NCI-H1092 (cell line): ENCODE results near the gene GNAT1.

Experiments
- DNase-seq: peaks from one replicate; lab custom pipeline; 2025; lab: John Stamatoyannopoulos, UW

Gene GNAT1

DNA sequence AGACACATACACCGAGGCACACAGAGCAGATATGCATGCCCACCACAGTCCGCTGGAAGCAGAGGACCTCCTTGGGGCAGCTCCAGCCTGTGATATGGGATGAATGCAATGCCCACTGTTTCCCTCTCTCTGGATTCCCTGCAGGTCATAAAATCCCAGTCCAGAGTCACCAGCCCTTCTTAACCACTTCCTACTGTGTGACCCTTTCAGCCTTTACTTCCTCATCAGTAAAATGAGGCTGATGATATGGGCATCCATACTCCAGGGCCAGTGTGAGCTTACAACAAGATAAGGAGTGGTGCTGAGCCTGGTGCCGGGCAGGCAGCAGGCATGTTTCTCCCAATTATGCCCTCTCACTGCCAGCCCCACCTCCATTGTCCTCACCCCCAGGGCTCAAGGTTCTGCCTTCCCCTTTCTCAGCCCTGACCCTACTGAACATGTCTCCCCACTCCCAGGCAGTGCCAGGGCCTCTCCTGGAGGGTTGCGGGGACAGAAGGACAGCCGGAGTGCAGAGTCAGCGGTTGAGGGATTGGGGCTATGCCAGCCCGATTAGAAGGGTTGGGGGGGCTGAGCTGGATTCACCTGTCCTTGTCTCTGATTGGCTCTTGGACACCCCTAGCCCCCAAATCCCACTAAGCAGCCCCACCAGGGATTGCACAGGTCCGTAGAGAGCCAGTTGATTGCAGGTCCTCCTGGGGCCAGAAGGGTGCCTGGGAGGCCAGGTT is at the start of gene GNAT1:
Gene GNAT1 (plus strand): TSS at position 675 of the 725 bp plus-strand sequence. CDS start 116 bp downstream, outside the sequence.
- DNase-seq: no peak

DNA sequence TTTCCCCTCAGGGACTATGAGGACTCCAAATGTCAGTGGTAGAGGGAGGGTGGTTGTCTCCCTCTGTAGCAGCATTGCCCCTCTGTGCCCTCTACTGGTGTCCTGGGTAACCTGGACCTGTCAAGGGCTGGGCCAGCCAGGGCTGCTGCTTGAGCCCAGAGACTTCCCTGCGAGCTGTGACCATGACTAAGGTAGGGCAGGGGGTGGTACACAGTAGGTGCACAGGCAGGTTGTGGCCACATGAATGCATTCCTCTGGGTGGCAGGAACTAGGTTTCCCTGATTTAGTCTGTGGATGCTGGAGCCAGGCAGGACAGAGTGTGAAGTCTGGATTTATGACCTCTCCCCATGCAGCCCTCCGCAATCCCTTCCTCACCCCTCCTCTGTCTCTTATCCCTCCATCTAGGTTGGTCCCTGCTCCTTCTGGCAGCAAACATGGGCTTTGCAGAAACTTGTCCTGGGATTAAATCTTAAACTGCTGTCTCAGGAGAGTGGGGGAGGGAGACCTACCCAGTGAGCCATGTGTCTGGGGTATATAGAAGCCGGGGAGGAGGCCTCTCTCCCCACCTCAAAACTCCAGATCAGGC is 45.0 kb upstream of the GNAT1 start:
- no peak for DNase-seq

DNA sequence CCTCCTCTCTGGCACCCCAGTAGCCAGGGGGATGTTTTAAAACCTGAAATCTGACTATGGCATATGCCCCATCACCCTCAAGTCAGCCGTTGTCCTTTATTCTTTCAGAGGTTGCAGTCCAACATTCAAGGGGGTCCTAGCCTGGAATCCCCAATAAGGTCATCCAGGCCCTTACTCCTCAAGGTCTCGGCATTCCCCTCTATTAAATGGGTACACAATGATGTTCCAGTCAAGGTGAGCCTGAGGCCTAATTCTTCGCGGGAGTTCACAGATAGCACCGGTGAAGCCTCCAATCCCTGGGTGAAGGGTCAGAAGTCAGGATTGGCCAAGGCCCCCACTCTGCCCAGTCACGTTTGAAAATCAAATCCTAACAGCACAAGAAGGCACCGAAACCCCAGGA is 44.4 kb upstream of the GNAT1 start:
- no peak for DNase-seq

DNA sequence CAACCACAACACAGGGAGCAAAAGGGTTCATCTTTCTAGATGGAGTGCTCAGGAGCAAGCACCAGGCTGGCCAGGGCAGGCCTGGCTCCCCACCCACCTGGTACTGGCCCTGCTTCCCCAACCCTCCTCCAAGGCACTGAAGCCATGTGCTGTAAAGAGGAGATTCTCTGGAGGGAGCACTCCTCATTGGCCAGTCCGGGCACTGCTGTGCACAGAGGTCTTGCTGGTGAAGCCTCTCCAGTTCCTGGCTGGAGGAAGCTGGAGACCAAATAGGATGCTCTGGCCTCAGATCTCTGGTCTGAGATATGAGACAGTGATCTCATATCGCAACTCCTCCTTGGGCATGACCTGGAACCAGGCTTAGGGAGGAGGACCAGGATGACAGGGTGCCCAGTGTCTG is 44.0 kb upstream of the GNAT1 start:
- no peak for DNase-seq

DNA sequence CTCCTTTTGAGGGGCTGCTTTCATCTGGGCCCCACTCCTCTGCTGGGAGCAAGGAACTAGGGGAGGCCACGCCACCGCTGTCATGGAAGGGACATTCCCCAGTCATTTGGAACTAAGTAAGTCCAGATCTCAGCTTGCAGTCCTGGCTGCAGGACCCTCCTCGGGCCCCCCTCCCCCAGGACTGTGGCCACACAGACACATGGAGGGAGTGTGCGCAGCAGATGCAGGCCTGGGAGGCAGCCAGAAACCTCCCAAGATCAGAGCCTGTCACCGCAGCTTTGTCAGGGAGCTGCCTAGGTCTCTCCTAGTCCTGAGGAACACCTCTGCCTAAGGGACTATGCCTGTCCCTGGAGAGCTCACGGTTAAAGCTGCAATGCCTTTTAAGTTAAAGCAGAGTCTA is 43.5 kb upstream of the GNAT1 start:
- no peak for DNase-seq

DNA sequence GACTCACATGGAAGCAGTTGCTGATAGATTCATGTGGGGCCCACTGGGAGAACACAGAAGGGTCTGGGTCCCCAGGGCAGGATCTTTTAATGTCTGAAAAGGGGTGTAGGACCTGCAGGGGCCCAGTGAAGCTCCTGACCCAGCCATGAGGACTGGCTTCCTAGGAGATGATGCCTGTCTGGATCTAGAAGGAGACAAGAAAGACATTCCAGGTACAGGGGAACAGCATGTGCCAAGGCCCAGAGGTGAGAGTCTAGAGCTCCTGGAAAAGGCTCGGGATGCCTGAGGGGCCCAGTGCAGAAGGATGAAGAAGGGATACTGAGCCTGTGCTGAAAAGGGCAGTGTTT is 41.0 kb upstream of the GNAT1 start:
- DNase-seq: no peak

DNA sequence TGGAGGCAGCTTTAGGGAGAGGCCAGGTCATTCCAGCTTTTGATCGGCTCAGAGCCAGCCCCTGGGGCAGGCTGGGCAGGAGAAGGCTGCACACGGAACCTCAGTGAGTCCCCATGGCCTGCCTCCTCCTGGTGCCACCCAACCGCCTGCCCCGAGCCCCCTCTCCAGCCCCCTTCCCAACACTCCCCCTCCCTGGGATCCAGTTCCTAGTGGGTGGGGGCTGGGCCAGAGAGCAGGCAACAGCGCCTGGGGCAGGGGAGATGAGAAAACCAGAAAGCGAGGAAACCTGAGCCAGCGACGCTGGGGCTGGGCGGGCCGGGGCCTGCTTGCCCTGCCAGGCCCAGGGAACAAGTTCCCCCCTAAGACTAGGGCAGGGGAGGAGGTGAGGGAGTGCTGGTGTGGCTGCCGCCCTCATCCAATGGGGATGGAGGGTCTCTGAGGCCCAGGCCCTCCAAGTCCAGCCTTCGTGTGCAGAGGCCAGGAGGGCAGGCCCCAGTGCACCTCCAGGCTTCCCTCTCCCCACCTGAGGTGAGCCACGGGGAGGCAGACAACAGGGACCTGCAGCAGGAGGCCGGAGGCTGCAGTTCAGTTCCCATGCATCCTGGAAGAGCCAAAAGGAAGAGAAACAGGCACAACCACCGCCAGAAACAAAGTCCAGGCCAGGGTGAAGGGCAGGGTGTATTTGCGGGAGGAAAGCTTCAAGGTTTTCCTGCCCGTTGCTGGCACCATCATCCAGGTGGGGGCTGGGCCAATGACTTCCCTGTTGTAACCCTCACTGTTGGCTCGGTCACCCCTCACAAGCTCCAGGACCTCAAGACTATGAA is 40.3 kb upstream of the GNAT1 start:
- DNase-seq: no peak

DNA sequence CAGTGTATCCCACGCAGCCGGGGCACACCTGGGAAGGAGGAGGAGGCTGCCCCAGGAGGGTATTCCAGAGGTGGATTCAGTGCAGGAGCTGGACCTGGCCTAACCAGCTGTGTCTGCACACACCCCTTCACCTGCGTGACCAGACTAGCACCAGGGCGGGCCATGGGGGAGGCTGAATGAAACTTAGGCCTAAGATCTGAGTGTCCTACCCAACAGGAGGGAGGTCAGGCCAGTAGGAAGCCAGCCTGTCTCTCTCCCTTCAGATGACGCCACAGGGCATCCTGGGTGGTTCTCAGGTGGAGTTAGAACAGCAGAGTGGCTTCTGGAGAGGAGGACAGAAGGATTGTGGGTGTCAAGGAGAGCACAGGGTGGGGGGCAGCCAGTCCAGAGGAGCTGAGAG is 39.7 kb upstream of the GNAT1 start:
- DNase-seq: no peak

DNA sequence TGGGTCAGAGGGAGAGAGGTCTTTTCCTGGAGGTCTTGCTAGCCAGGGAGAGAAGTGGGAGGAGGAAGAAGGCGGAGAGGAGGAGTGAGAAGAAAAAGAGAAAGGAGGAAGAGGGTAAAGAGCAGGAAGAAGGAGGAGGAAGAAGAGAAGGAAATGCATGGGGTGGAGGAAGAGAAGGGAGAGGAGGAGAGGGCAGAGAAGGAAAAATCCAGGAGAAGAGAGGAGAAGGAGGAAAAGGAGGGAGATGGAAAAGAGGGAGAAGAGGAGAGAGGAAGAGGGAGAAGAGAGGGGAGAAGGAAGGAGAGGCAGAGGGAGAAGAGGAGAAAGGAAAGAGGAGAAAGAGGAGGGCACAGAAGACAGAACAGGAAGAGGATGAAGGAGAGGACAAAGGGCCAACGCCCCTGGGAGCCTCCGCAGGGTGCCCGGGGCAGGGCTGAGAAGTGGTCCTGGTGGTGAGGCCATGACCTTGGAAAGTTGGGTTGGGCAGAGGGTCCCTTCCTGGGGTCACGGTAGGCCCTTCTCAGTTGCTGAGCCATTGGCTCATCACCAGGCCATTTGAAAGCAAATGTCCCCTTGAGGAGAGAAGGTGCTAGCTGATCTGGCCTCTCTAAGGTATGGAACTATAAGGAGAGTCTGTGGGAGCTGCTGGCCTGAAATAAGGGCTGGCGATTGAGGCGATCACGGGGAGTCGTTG is 37.5 kb upstream of the GNAT1 start:
- no peak for DNase-seq

DNA sequence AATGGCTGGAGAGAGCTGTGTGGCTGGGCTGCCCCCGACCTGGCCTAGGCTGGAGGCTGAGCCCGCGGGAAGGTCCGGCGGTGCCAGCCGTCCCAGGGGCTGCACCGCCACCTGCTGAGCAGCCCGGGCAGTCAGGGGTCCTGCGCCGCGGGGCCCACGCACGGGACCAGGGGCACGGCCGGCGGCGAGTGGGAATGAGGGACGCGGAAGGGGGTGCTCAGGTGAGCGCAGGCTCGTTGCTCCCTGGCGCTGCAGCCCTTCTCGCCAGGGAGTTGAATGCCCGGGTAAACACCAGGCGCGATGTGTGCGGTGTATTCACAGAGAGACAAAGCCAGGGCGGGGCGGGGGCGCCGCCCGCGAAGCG is 37.0 kb upstream of the GNAT1 start:
- no peak for DNase-seq

DNA sequence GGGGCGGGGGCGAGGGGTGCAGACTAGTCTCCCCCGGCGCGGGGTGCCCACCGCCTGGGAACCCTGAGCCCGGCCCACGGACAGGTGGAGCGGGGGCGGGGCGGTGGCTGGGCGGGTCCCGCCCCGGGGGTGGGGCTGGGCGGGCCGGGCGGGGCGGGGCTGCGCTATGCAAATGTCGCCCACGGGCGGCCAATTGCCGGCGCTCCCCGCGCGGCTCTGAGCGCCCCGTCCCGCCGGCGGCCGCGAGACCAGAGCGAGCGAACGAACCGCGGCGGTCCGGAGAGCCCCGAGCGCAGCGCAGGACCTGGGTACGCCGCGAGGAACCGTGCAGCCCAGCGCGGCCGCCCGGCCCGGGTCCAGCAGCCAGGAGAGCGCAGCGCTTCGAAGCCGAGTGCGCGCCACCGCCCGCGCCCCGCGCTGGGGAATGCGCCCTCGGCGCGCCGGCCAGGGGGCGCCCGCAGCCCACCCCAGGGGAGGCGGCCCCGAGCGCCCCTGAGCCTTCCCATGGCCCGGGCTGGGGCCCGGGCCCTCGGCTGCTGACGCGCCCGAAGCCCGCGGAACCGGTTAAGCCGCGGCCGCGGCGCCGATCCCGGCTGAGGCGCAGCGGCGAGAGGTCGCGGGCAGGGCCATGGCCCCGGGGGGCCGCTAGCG is 36.4 kb upstream of the GNAT1 start, which contains the start of gene SEMA3F:
Gene SEMA3F (plus strand): TSS at position 485 of the 651 bp plus-strand sequence. CDS start 4,299 bp downstream, outside the sequence.
- DNase-seq: peak; percentile 11

DNA sequence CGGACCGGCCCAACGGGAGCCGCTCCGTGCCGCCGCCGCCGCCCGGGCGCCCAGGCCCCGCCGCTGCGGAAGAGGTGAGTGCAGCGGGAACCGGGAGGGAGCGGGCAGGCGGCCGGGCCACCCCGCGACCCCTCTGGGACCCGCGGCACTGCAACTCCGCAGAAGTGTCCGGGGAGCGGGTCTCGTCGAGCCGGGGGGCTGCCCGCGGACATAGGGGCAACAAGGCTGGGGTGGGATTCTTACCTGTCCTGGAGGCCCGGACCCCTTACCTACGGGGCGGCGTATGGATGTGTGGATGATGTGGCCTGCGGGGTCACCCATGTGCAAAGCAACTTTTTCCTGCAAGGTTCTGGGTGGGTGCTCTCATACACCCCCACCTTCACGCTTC is 35.9 kb upstream of the GNAT1 start:
- no peak for DNase-seq

DNA sequence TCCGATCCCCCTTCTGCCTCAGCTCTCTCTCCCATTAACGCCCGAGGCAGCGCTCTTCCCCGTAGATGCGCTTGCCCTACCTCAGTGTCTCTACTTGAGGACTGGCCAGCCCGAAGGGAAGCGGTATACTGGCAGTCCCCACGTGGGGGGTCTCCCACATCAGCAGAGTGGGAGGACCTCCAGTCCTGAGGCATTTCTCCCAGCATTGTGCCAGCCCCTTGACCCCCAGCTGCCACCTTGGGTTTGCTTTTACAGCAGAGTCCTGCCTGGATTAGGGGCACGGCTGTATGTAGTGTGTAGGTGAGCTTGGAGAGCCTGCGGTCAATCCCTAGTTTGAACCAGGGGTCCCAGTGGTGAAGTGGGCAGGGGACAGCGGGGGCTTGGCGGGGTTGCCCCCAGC is 35.5 kb upstream of the GNAT1 start:
- DNase-seq: no peak

DNA sequence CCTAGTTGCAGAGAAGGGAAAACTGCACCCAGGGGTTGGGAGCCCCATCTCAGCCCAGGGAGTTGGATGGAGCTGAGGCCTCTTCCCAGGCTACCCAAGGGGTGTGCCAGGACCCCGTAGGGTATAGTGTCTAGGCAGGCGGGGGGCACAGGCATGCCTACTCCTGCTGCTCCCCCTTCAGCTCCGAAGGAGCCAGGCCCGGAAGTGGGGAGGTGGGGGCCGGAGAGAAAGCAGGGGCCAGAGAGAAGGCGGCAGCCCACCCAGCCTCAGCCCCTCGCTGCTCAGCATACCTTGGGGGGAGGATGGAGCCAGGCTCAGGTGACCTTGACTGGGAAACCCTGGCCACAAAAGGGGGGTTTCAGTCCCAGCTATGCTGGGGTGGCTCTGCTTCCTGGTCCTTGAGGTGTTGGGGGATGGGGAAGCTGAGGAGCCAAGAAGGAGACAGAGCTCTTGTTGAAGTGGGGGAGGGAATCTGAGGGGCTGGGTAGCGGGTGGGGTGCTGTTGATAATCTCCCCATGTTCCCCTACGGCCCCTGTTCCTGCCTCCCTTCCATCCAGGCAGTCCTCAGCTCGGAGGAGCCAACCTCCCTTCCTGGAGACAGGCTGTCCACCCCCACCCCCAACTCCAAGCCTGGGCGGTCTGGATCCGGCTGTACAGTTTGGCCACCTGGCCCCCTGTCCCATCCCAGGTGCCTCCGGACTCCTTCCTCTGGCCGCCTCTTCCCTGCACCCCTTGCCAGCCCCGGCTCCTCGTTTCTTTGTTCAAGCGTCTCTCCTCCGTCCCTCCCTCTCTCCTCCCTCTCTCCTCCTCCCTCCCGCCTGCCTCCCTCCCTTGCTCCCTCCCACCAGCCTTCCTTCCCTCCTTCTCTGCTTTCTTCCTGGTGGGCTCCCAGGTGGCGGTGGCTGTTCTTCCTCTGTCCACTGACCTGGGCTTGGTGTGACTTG is 34.6 kb upstream of the GNAT1 start:
- DNase-seq: no peak

DNA sequence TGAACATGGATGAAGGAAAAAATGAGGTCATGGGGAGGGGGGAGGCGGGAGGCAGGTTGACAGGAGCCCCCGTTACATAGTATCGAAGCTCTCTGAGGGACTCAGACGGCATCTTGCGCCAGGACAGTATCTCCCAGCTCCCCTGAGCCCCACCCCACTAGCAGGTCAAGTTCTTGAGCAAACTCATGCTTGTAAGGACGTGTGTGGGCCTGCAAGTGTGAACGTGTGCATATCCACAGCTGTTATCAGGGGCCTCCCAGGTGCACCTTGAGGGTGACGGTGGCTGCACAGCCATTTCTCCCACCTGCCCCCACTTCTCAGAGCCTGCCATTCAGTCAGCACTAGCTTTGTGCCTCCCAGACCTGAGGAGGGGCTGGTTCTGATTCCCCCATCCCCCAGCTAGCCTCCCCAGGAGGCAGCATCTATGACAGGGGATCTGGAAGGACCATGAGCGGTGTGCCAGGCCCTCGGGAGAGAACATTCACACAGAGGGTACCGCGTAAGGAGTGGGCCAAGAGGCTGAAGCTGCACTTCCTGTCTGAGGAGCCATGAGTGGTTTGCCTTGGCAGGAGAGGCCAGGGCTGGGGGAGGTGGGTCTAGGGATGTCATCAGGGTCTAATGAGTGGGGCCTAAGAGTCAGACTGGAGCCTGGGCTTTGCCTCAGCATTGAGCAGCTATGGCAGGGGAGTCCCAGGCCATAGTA is 33.4 kb upstream of the GNAT1 start:
- DNase-seq: no peak

DNA sequence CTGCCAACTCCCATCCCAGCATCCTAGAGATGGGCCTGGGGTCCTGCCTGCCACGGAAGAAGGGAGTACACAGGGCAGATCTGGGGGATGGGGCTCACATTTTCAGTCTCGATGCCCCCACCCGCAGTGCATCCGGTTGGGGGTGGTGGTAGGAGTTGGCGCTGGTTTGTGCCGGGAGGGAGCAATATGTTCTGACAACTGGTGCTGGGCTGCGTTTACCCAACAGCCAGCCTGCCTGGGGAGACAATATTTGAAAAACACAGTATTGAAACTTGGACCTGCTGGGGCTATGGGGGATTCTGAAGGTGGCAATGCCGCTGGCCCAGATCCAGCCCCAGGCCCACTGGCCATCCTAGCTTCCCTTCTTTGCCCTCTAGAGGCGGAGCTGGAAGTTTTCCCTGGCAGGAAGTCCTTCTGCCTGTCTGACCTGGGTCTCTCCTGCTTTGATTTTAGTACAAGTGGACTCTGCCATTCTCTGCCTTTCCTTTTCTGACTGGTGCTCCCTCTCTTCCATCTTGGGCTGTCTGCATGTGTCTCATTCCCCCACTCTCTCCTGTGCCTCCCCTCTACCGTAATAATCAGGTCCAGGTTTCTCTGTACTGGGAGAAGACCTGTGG is 32.8 kb upstream of the GNAT1 start:
- DNase-seq: no peak

DNA sequence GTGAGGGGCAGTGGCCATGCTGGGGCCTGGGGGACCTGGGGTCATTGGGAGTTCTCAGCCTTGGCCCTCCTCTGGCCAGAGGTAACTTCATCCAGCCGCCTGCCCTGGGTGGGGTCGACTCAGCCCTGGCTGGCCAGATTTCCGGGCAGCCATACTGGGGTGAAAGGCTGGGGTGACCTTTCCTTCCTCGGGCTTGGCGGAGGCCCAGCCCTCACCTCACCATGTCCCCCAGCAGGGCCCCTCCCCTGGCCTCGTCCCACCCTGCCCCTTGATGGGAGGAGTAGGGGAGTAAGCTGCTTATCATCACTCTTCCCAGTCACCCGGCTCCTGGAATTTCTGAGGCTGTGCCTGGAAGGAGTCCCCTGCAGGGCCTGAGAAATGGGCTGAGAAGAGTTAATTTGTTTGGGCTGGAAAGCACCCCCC is 30.8 kb upstream of the GNAT1 start:
- DNase-seq: no peak

DNA sequence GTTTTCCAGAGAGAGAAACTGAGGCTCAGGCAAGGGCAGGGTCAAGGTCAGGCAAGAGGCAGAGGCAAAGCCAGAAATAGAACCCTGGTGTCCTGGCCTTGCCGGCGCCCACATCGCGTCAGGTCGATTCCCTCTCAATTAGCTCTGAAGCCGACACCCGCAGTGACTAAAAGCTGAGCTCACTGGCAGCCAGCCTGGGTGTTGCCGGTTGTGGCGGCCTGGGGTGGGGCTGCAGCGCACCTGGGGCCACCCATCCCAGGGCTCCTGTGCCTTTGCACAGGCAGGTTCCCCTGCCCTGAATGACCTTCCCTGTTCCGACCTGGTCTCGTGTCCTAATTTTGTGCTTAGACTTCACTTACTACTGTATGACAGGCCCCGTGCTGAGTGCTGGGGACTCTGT is 30.1 kb upstream of the GNAT1 start:
- DNase-seq: no peak

DNA sequence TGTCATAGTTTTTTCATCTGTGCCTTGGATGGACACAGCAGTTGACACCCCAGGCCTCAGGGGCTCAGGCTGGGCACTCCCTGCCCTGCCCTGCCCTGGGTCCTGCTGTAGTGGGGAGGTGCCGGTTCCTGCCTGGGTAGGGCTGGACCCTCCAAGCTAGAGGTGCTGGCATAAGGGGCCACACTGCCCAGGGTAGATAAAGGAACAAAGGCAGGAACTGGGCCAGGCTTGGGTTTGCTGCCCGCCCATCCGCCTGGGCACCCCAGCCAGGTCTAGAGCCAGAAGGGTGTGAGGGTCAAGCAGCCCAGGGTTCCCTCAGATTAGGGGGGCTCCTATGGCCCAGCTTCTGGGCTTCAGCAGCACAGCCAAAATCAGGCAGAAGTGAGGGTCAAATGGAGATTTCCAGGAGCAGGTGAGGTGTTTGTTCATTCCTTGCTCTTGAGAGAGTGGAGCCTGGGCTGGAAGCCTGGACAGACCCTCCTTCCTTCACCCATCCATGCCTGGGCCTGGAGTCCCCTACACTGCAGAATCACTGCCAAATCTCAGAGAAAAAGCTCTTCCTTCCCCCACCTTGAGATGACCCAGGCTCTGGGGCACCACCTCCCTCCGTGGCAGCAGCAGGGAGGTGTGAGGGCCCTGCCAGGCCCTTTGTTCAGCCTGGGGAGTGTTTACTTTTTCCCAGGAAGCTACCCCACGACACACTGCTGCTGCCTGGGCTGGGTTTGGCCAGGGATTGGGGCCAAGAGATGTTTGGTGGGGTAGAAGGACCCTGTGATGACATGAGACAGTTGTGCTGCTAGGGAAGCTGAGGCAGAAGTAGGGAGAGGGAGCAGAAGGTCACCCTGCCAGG is 29.2 kb upstream of the GNAT1 start:
- no peak for DNase-seq
